ENCODE measurements around the gene SLC7A7.
"Not testable (repeated sequence)": the region's sequence is repeated elsewhere in the genome, so short reads cannot be mapped to it uniquely, and the experiment has no call there.

DNA sequence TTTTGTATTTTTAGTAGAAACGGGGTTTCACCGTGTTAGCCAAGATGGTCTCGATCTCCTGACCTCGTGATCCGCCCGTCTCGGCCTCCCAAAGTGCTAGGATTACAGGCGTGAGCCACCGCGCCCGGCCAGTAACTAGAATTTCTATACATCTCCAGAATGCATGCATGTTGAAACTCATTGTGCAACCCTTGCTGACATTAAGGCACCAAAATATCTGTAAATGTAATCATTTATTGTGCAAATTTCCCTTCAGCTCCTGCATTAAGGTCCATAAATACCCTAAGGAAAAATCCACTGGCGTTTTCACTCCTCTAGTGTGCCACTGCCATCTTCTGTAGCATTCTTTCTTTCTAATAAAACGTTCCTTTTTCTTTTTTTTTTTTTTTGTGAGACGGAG, 78.9 kb downstream of the SLC7A7 start:
- not testable (repeated sequence) for TF ChIP-seq EZH2phosphoT487 (IDR thresholded peaks at IDR 0.05; ENCODE audit: insufficient read depth, low read depth); EZH2 (IDR thresholded peaks at IDR 0.05; ENCODE audit: insufficient read depth, poor library complexity, severe bottlenecking)

Data from GM23248 (cell line).